Loucy (cell line): ENCODE measurements around the gene FOXE3.

ENCODE experiments used
- H2AFZ ChIP-seq: fragments of 200-600 bp; sonication (generic); 2 replicates; pipeline ENCODE4 v1.6.0; 2016; ENCODE audit warnings: antibody characterized with exemption, mild to moderate bottlenecking, low read length, moderate library complexity
- H3F3A ChIP-seq: fragments of 200-600 bp; 2 replicates; pipeline ENCODE4 v1.6.0; 2016; ENCODE audit warnings: antibody characterized with exemption, low read depth, mild to moderate bottlenecking
- H3K27me3 ChIP-seq: fragments of 200-600 bp; sonication (generic); 2 replicates; pipeline ENCODE4 v1.6.1; 2014; ENCODE audit warnings: low read length, mild to moderate bottlenecking; ENCODE audit not compliant: insufficient read depth, poor library complexity, severe bottlenecking
- H3K36me3 ChIP-seq: fragments of 200-600 bp; sonication (generic); 2 replicates; pipeline ENCODE4 v1.6.1; 2016; ENCODE audit warnings: low read length; ENCODE audit not compliant: insufficient read depth
- H3K4me1 ChIP-seq: fragments of 200-600 bp; sonication (generic); 2 replicates; pipeline ENCODE4 v1.5.1; 2014; ENCODE audit warnings: low read length, mild to moderate bottlenecking; ENCODE audit not compliant: insufficient read depth, poor library complexity, severe bottlenecking
- H3K4me2 ChIP-seq: fragments of 200-600 bp; sonication (generic); 2 replicates; pipeline ENCODE4 v1.6.0; 2014; ENCODE audit warnings: antibody characterized with exemption, low read length, low read depth, mild to moderate bottlenecking; ENCODE audit not compliant: poor library complexity, severe bottlenecking
- H3K4me3 ChIP-seq: fragments of 200-600 bp; sonication (generic); 2 replicates; pipeline ENCODE4 v1.5.1; 2014; ENCODE audit warnings: low read length, mild to moderate bottlenecking, mixed read lengths; ENCODE audit not compliant: poor library complexity, severe bottlenecking
- H3K79me2 ChIP-seq: fragments of 200-600 bp; sonication (generic); 2 replicates; pipeline ENCODE4 v1.6.1; 2014; ENCODE audit warnings: low read length; ENCODE audit not compliant: insufficient read depth
- H3K9ac ChIP-seq: fragments of 200-600 bp; sonication (generic); 2 replicates; pipeline ENCODE4 v1.6.0; 2014; ENCODE audit warnings: mild to moderate bottlenecking, low read depth, low read length, moderate library complexity; ENCODE audit not compliant: poor library complexity, severe bottlenecking
- H3K9me2 ChIP-seq: fragments of 200-600 bp; sonication (generic); replicated peaks from 2 replicates; pipeline ENCODE4 v1.6.1; 2016; ENCODE audit warnings: low read depth, low read length, mixed read lengths
- H3K9me3 ChIP-seq: fragments of 200-600 bp; sonication (generic); 2 replicates; pipeline ENCODE4 v1.6.1; 2014; ENCODE audit warnings: mild to moderate bottlenecking, antibody characterized with exemption, low read length, low read depth; ENCODE audit not compliant: insufficient read depth
- H4K20me1 ChIP-seq: fragments of 200-600 bp; sonication (generic); 2 replicates; pipeline ENCODE4 v1.6.0; 2014; ENCODE audit warnings: antibody characterized with exemption, low read length, mild to moderate bottlenecking; ENCODE audit not compliant: insufficient read depth, poor library complexity, severe bottlenecking
- CTCF ChIP-seq: fragments of 200-600 bp; sonication (generic); conservative IDR thresholded peaks from 2 replicates; pipeline ENCODE4 v1.5.1; 2014; ENCODE audit warnings: mild to moderate bottlenecking, antibody characterized with exemption, low read length
- EZH2phosphoT487 ChIP-seq: fragments of 200-600 bp; IDR thresholded peaks from 2 replicates; pipeline ENCODE4 v1.6.1; 2018; ENCODE audit warnings: antibody characterized with exemption, mild to moderate bottlenecking, moderate library complexity, borderline replicate concordance

The FOXE3 gene

GRCh38 chr1:47389731-47390130 lies 26.4 kb upstream of the FOXE3 start:
- Histone ChIP-seq H3K4me1 (no peaks in the 10 kb centered on the region), H3K9me3 (no peaks in the 10 kb centered on the region), H3F3A (no peaks in the 10 kb centered on the region), H3K9ac (no peak overlapping the region), H3K36me3 (no peaks in the 10 kb centered on the region), H2AFZ (no peak overlapping the region), H3K9me2 (no peaks in the 10 kb centered on the region), H3K4me3 (no peak overlapping the region), H3K27me3 (no peaks in the 10 kb centered on the region), H4K20me1 (no peaks in the 10 kb centered on the region), H3K79me2 (no peaks in the 10 kb centered on the region), H3K4me2 (no peak overlapping the region)
- TF ChIP-seq EZH2phosphoT487 (no peak), CTCF (no peak)

- Histone ChIP-seq H3K36me3 (no peaks in the 10 kb centered on the region), H3K4me3 (no peak overlapping the region), H3K79me2 (no peaks in the 10 kb centered on the region), H3K4me1 (no peaks in the 10 kb centered on the region), H3K27me3 (no peaks in the 10 kb centered on the region), H4K20me1 (no peaks in the 10 kb centered on the region), H3K9ac (no peak overlapping the region), H3K9me2 (no peaks in the 10 kb centered on the region), H2AFZ (no peak overlapping the region), H3K9me3 (no peaks in the 10 kb centered on the region), H3K4me2 (no peak overlapping the region), H3F3A (no peaks in the 10 kb centered on the region)
- TF ChIP-seq CTCF: no peak
- TF ChIP-seq EZH2phosphoT487: no peak
Observed at GRCh38 chr1:47390843-47391242, 25.2 kb upstream of the FOXE3 start.

GRCh38 chr1:47393141-47393540 lies 22.9 kb upstream of the FOXE3 start:
- no peak overlapping the region for H3K4me3 ChIP-seq
- no peaks in the 10 kb centered on the region for H3K4me1 ChIP-seq

More at GRCh38 chr1:47393141-47393540, 22.9 kb upstream of the FOXE3 start:
- TF ChIP-seq CTCF (no peak), EZH2phosphoT487 (no peak)
- H3K4me2 ChIP-seq: no peak overlapping the region
- no peak overlapping the region for H2AFZ ChIP-seq
- no peaks in the 10 kb centered on the region for H3F3A ChIP-seq
- H3K36me3 ChIP-seq: no peaks in the 10 kb centered on the region
- no peaks in the 10 kb centered on the region for H3K9me3 ChIP-seq
- no peak overlapping the region for H3K9ac ChIP-seq
- H4K20me1 ChIP-seq: no peaks in the 10 kb centered on the region
- H3K27me3 ChIP-seq: no peaks in the 10 kb centered on the region
- H3K9me2 ChIP-seq: no peaks in the 10 kb centered on the region
- no peaks in the 10 kb centered on the region for H3K79me2 ChIP-seq
